GM12801 (cell line): ENCODE measurements around the gene NR2F2.

ENCODE experiments used
- TF ChIP-seq, protein P1 (sequence below): IDR thresholded peaks from one replicate; pipeline ENCODE4 v1.5.1; 2011; ENCODE audit warnings: control low read depth; ENCODE audit not compliant: insufficient read length; ENCODE audit errors: extremely low read depth

The NR2F2 gene

DNA sequence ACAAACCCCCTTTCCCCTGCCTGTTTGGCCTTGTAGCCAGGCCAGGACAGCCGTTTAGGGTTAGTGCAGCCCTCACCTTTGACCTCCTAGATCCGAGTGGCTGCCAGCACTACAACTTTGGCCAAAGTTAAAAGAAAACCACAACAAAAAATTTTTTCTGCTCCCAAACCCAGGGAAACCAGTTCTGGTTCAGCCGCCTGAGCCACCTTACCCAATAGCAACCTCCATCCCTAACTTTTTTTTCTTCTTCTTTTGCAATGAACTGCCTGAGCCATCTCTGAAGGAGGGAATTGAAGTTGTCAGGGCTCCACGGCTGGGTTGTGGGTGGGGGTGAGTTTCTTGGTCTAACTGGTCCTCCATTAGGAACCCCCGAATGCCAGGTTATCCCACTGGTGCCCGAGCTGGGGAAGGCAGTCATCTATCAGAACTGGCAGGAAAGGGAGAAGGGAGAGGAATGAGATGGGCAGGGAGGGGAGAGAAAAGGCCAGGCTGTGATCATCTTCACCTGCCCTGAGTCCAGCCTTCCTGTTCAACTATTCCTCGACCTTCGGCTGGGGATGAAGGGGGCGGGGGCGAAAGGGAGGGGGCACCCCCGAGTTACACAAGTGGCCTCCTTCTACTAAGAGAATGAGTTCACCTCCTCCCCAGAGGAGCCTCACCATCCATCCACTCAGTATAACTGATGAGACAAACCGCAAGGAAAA is 6.2 kb upstream of the NR2F2 start:
- TF ChIP-seq, protein P1, sequence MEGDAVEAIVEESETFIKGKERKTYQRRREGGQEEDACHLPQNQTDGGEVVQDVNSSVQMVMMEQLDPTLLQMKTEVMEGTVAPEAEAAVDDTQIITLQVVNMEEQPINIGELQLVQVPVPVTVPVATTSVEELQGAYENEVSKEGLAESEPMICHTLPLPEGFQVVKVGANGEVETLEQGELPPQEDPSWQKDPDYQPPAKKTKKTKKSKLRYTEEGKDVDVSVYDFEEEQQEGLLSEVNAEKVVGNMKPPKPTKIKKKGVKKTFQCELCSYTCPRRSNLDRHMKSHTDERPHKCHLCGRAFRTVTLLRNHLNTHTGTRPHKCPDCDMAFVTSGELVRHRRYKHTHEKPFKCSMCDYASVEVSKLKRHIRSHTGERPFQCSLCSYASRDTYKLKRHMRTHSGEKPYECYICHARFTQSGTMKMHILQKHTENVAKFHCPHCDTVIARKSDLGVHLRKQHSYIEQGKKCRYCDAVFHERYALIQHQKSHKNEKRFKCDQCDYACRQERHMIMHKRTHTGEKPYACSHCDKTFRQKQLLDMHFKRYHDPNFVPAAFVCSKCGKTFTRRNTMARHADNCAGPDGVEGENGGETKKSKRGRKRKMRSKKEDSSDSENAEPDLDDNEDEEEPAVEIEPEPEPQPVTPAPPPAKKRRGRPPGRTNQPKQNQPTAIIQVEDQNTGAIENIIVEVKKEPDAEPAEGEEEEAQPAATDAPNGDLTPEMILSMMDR, result no peak

DNA sequence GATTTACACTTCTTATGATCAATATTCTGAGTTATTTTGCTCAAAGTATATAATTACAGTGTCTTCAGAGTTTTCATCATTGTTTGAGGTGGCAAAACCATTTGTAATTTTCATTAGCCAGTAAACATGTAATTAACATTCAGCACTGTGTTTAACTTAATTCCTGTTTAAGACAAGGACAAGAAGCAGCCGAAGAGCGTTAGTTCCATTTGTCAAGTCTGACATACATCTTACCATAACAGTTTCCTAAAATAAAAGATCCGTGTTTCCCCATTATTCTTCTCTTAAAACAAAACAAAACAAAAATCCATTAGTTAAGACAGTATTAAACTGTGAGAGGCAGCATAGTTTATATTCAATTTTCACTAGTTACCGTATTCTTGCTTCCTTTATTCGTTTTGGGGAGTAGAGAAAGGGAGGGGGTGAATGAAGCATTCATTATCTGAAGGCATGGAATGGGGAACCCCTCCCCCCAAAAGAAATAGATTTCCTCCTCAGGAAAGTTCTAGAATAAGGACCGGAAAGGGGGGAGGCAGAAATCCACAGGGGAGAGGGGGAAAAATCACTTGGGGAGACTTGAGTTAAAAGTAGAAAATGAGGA is 5.5 kb upstream of the NR2F2 start:
- TF ChIP-seq, protein P1, result no peak

DNA sequence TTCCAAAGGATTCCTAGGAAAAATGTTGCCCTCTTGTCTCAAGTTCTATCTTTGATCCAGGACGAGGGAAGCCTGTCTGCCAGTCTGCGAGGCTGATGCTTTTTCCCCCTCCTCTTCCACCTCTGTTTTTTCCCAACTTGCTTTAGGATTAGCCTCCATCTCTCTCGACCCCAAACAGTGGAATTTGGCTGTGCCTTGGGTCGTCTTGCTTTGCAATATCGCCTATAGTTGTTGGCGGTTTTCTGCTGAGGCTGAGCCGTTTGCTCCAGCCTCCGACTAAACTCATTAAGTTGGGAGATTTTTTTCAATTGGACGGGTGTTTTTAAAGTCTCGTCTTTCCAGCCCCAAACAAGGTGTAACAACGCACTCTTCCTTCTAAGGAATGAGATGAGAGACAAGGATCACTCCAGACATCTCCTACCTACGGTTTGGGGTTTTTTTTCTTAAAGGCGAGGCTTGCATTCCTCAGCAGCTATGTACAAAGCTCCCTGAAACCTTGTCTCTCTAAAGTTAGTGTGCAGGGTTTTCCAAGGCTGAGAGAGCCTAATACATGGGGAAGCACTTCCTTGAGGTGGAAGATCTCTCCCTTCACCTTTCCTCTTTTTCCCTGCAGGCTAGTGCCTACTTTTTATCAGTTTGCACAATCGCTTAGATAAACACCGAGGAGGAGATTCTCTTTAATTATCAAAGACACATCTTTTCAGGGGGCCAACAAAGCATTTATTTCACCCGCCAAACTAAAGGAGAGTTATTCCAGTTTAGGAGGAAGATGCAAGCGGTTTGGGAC is 4.8 kb upstream of the NR2F2 start:
- TF ChIP-seq, protein P1, result no peak

DNA sequence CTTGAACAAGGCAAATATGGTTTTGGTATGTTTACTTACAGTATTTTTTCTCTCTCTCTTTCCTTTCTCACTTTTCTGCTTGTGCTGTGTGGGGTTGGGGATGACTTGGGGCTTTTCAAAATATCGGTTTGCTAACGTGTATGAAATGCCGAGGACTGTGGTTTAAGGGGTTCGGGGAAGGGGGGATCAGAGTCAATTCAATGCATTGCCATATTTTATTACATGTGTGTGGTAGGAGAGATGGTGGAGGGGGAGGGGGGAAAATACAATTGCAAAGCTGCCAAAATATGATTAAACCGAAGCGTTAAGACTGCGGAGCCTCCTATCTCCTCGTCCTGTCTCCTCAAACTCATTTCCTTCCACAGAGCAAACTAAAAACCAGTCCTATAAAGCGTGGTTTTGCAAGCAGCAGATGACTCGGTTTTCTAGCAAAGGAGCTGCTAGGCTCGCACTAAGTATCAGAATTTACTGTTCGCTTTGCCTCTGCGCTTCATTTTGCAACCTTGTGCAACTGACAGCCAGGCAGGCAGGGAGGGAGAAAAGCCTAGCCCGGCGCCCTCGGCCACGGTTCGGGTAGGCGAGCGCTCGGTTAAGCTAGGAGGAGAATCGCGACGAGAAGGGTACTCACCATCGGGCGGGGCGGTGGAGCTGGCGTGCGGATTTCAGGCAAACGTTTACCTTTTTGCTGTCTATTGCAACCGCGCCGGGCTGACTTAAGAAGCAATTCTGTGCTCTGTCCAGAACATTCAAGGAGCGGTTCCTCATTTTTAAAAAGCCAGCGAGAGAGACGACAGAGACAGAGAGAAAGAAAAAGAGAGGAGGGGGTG is 4.0 kb upstream of the NR2F2 start:
- TF ChIP-seq, protein P1, result no peak

DNA sequence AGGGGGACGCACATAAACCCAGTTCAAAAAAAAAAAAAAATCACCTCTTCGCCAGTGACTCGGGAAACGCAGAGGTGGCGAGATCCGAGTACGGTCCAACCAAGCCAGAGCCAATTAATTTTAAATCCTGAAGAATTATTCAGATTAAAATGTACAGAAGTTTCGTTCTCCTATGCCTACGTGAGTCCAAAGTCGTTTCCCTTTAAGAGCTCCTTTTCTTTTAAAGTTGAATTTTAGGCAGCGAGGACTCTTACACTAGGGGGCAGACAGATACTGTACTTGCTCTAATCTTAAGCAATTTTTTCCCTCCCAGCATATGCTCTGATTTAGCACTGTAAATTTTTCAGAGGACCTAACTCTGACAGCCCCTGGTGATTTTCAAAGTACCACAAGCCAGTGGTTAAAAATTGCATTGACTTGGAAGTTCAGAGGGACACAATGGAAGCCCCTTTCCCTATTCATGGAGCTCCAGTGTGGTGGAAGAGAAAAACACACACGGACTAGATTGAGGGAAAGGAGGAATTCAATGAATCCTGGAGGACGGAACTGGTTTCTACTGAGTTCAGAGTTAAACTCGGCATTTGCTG is 3.3 kb upstream of the NR2F2 start:
- TF ChIP-seq, protein P1, result no peak

DNA sequence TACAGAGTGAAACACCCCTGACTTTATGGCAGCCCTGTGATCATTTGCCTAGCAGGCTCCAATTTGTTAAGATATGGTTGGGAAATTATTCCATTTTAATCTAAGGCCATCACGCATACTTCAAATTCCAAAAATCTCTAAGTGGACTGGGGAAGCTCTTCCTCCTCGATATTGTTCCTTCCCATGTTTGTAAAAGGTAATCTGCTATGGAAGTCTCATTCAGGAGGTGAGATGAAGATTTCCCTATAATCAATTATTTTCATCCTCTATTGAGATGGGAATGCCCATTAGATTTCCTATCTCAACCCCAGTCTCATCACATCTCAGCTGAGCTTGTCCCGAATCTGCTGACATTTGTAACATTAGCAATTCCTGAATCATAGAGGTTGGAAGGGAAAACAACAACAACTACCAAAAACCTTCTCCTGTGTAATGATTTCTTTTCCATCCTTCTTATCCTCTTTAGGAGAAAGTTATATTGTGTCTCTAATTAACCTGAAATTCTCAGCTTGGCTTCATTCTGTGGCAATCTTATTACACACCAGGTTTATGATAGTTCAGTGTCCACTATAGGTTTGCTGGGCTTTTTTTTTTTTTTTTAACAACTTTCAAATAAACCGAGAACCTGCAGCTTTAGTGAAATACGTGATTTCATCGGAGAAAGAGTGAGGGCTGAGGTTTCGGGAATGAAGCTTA is 2.2 kb upstream of the NR2F2 start:
- TF ChIP-seq, protein P1, result no peak
